TTC549 (cell line): ENCODE measurements around the gene ARAP3.

ENCODE experiments used
- FAIRE-seq: peaks from 2 replicates; lab custom pipeline; 2012; peaks lifted over from hg19 to GRCh38; lab: Jason Lieb, UNC

Gene ARAP3

DNA sequence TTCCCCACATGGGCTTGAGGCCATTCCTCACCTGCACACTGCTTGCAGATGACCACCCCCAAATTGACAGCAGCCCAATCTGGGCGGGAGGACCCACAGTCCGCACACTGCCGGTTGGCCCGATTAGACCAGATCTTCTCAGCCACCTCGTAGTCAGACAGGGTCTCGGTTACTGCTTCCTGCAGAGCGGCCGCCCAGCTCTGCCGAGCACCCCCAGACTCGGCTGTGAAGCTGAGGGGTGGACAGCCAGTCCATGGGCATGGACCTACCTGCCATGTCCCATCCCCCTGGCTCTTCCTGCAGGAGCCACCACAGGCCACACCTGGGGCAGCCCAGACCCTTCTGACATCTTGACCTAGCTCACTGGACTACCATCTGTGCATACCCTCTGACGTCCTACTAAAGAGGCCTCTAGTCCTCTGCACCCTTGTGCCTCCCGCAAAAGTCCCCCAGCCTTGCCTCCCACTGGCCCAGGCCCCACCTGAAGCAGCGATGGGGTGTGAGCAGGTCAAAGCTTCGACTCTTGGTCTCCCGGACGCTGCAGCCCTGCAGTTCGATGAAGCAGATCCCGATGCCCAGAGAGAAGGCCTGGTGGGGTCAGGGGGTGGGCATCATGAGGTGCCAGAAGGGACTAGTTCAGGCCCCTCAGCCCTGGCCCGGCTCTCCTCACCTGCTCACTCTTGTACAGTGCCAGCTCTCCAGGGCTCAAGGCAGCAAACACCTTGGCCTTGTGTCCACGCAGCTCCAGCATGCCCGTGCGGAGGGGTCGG, 9.8 kb downstream of the ARAP3 start:
- FAIRE-seq: no peak

- no peak for FAIRE-seq
Observed at GRCh38 chr5:141669520-141669919, 12.5 kb downstream of the ARAP3 start.

GRCh38 chr5:141668601-141669265, 13.3 kb downstream of the ARAP3 start:
- FAIRE-seq: no peak

GRCh38 chr5:141665995-141666940, 15.8 kb downstream of the ARAP3 start:
- no peak for FAIRE-seq

- FAIRE-seq: no peak
Observed at GRCh38 chr5:141664733-141665461, 17.1 kb downstream of the ARAP3 start.

GRCh38 chr5:141663506-141663905, 18.5 kb downstream of the ARAP3 start:
- FAIRE-seq: no peak

DNA sequence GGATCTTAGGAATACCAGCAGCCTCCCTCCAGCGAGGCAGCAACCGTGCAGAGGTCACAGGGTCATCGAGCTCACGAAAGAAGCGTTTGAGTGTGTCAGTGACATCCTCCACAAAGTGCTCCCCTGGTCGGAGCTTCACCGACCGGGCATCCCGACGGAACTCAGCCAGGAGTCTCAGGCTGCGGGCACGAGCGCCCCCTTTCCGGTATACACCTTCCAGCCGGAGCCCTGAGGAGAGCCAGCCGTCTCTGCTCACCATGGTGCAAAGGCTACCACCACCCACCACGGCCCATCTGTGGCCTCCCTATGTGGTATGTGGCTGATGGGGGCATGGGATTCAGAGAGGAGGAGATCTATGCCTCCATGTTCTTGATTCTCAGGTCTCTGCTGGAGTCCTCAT, 20.0 kb downstream of the ARAP3 start:
- no peak for FAIRE-seq

DNA sequence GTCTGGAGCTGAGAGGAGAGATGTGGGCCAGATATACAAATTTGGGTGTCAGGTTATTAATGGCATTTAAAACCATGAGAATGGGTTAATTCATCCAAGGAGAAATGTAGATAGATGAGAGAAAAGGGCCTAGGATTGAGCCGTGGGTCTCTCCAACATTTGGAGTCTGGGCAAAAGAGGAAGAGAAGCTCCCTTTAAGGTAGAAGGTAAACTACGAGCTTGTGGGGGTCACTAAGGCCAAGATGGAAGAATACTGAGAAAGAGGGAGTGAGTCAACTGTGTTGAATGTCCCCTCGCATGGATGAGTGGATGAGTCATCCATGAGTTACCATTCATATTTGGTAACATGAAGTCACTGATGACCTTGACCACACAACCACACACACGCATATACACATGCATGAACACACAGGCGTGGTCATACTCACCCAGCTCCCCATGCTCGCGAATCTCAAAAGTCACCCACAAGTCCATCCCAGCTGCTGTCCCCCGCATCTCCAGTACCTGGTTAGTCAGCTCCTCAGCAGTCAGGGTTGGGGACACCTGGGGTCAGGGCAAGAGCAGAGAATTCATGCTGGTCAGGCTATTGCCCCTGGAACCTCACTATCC, 24.0 kb downstream of the ARAP3 start:
- FAIRE-seq: no peak

GRCh38 chr5:141657404-141657803, 24.6 kb downstream of the ARAP3 start:
- FAIRE-seq: no peak

DNA sequence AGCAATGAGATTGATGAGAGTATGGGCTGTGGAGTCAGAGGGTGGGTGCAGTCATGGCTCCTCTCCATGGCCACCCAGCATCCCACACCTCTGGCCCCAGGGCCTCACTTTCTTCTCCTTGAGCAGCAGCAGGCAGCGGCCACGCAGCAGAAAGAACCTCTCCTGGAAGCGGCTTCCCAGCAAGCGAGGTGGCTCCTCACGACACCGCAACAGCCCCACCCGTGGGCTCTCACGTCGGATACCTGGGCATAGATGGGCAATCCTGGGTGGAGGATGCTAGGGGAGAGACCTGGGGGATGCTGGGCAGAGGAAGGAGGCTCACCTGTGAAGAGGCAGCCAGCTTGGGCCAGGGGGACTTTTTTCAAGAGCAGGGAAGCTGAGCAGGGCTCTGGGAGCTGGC, 25.6 kb downstream of the ARAP3 start:
- no peak for FAIRE-seq

GRCh38 chr5:141655020-141655419, 27.0 kb downstream of the ARAP3 start:
- no peak for FAIRE-seq

GRCh38 chr5:141654298-141654697, 27.7 kb downstream of the ARAP3 start:
- no peak for FAIRE-seq

DNA sequence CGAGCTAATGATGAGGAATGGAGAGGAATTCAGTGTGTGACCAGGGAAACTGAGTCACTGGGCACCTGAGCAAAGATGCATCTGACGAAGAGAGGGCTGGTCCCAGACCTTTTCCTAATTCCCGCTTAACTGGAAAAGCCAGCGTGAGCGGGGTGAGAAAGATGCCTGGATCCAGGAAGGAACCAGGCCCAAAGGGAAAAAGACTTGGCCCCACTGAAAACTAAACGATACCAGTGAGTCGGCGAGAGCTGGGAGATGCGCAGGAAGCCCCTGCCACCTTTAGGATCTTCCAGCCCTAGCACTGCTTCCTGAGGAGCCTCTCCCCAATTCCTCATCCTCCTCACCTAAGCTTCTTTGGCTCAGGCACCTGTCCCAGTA, 30.3 kb downstream of the ARAP3 start:
- no peak for FAIRE-seq

GRCh38 chr5:141650851-141651727, 30.9 kb downstream of the ARAP3 start, which contains the start of gene FCHSD1:
FCHSD1 (minus strand) TSS chr5:141651418; CDS start chr5:141651368, 50 bp downstream.
- FAIRE-seq: no peak

- no peak for FAIRE-seq
Observed at GRCh38 chr5:141649972-141650371, 32.1 kb downstream of the ARAP3 start.

DNA sequence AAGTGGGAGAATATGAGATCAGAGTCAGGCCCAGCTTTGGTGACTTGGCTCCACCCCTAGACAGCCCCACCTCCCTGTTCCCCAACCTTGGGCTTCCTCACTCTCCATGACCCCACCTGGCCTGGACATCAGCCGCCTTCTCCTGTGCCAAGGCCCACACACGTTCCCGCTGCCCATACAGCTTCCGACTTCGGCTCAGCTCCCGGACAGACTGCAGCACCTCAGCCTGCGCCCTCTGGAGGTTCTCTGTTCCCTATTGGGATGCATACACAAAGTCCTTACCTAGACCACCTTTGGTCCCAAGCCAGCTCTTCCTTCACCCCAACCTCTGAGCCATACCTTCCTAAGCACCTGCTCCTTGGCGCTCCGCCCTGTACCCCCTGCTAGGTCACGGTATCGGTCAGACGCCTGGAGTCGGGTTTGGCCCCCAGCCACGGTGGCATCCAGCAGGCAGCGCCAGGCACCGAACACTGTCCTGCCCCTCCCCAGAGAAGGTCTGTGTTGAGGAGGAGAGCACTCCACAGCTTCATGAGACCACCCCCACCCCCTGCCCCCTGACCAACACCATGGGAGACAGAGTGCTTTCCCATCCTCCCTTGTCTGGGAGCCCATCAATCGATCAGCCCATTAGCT, 32.9 kb downstream of the ARAP3 start:
- no peak for FAIRE-seq

DNA sequence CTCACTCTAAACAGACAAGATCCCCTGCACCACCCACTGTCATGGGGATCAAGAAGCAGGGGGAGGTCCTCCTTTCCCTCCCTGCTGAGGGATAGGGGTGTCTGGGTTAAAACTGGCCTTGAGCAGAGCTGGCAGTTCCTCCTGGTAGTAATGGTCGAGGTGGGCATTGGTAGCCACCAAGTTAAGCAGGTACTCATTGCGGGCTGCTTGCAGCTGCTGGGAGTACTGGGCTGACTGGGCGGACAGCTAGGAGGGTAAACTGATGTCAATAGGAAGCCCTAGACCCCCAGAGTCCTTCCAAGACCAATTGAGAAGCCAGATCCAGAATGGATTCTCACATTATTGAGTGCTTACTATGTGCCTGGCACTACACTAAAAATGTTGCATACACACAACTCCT, 34.2 kb downstream of the ARAP3 start:
- FAIRE-seq: no peak

GRCh38 chr5:141647242-141647641, 34.8 kb downstream of the ARAP3 start:
- no peak for FAIRE-seq

DNA sequence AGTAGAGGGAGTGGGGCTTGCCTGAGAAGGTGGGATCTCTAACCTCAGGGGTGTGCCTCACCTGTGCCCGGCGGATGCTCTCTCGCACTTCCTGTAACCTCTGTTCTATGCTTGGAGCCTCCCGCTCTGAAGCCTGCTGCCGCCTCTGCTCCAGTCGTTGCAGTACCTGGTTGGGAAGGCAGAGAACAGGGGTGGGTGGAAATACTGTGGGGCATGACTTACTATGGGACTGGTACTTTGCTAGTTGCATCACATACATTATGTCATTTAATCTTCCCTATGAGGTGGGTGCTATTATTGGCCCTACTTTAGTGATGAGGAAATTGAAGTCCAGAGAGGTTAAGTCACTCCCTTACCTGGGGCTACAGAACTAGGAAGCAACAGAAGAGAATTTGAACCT, 36.0 kb downstream of the ARAP3 start:
- no peak for FAIRE-seq

GRCh38 chr5:141641634-141642267, 40.3 kb downstream of the ARAP3 start:
- no peak for FAIRE-seq
